Measurements from ENCODE around the gene SSH2. TPM values are rescaled to one million over a fixed set of nuclear protein-coding genes. Genes with fewer than 3 reads are reported as not detected.

Gene SSH2
- total and polyA plus RNA-seq, 2 of the 13 experiments (the other 11 are each of a cell fraction or from before 2014, with no cell fraction given): 6.0 to 6.4 TPM

GRCh38 chr17:29622337-29623282 lies 307.4 kb downstream of the SSH2 start, which contains the start of gene CORO6 (continued):
- TF ChIP-seq ZNF747 (CRISPR knock-in tag; IDR thresholded peaks at IDR 0.05; ENCODE audit: borderline replicate concordance) (no peak), SSRP1 (CRISPR knock-in tag; IDR thresholded peaks at IDR 0.05) (no peak), GMEB2 (CRISPR knock-in tag; IDR thresholded peaks at IDR 0.05; ENCODE audit: low read depth) (no peak), MTERF4 (CRISPR knock-in tag; IDR thresholded peaks at IDR 0.05) (no peak), ZNF263 (CRISPR knock-in tag; IDR thresholded peaks at IDR 0.05) (0 out of 2 replicates have a peak, but pooled peaks have one; percentile 32), CTCF (CRISPR knock-in tag; IDR thresholded peaks at IDR 0.05) (no peak), SCMH1 (CRISPR knock-in tag; IDR thresholded peaks at IDR 0.05; ENCODE audit: borderline replicate concordance) (no peak), ZHX2 (IDR thresholded peaks at IDR 0.05; ENCODE audit: low read depth) (no peak), ZHX2 (CRISPR knock-in tag; IDR thresholded peaks at IDR 0.05; ENCODE audit: borderline replicate concordance) (no peak), HIC2 (CRISPR knock-in tag; IDR thresholded peaks at IDR 0.05; ENCODE audit: low read depth) (no peak), DDIT3 (CRISPR knock-in tag; IDR thresholded peaks at IDR 0.05) (no peak), ATRX (CRISPR knock-in tag; IDR thresholded peaks at IDR 0.05; ENCODE audit: borderline replicate concordance) (no peak), ZNF143 (CRISPR knock-in tag; IDR thresholded peaks at IDR 0.05) (no peak)

All from HepG2 (cell line).